ENCODE data around the gene NUP210. TPM values are rescaled to one million over a fixed set of nuclear protein-coding genes. Genes with fewer than 3 reads are reported as not detected.

Gene NUP210
- total and polyA plus RNA-seq, 4 donors, result 9.9 to 38.6 (median 22.9) TPM

DNA sequence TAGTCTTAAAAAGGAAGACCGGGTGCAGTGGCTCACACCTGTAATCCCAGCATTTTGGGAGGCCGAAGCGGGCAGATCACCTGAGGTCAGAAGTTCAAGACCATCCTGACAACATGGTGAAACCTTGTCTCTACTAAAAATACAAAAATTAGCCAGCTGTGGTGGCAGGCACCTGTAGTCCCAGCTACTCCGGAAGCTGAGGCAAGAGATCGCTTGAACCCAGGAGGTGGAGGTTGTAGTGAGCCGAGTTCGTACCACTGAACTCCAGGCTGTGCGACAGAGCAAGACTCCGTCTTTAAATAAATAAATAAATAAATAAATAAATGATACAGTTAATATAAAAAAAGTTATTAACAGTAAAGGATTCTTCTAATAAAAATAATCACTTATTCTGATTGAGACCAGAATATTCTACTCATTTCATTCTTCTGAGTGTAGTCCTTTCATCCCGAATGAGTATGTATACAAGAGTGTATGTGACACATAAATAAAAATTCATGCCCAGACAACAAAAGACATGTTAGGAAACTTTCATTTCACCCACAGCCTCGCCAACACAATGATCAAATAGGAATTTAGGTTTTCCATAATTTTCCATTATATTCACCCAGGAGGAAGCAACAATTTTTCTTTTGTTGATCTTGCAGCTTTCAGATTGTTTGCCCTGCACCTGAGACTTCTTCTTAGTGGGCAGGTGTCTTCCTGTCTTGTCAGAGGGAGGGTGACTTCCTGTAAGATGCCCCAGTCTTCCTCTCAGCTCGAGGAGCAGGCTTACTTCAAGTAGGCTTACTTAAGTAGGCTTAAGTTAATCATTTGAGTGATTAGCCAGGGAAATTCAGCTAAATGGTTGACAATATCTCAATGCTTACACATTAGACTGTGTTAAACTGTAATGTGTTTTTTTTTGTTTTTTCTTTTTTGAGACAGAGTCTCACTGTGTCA lies 7.8 kb upstream of the NUP210 start:
- DNase-seq (ENCODE audit: low spot score), result no peak
- Histone ChIP-seq H3K9ac (ENCODE audit: low read depth in 1 of 2, low read length in 2 of 2) (no peak overlapping the region), H3K4me1 (ENCODE audit: control insufficient read depth in 4 of 4, insufficient read depth in 4 of 4, low read length in 3 of 4) (peaks cover 0 to 4% (median 2%) of the 10 kb centered on the region in 4 donors), H3K27me3 (ENCODE audit: control insufficient read depth in 4 of 4, insufficient read depth in 4 of 4, low read length in 3 of 4) (no peaks in the 10 kb centered on the region), H3K4me3 (ENCODE audit: low read depth in 1 of 3, low read length in 3 of 3) (no peak overlapping the region), H3K9me3 (ENCODE audit: control insufficient read depth in 4 of 4, low read length in 3 of 4) (no peaks in the 10 kb centered on the region), H3K36me3 (ENCODE audit: control insufficient read depth in 4 of 4, insufficient read depth in 3 of 4, low read depth in 1 of 4, low read length in 3 of 4) (no peaks in the 10 kb centered on the region), H3K27ac (ENCODE audit: low read depth in 1 of 2, low read length in 2 of 2) (no peak overlapping the region)
- TF ChIP-seq RAD21 (IDR thresholded peaks at IDR 0.05) (no peak), HNF4G (IDR thresholded peaks at IDR 0.05) (no peak), NR2F2 (IDR thresholded peaks at IDR 0.05) (no peak), JUND (IDR thresholded peaks at IDR 0.05) (no peak), FOXA2 (IDR thresholded peaks at IDR 0.05) (no peak), HNF4A (conservative IDR thresholded peaks at IDR 0.05) (no peak), EGR1 (IDR thresholded peaks at IDR 0.05; ENCODE audit: low read depth in 2 of 2) (no peak), RXRA (IDR thresholded peaks at IDR 0.05) (no peak)
- TF ChIP-seq, protein P1, sequence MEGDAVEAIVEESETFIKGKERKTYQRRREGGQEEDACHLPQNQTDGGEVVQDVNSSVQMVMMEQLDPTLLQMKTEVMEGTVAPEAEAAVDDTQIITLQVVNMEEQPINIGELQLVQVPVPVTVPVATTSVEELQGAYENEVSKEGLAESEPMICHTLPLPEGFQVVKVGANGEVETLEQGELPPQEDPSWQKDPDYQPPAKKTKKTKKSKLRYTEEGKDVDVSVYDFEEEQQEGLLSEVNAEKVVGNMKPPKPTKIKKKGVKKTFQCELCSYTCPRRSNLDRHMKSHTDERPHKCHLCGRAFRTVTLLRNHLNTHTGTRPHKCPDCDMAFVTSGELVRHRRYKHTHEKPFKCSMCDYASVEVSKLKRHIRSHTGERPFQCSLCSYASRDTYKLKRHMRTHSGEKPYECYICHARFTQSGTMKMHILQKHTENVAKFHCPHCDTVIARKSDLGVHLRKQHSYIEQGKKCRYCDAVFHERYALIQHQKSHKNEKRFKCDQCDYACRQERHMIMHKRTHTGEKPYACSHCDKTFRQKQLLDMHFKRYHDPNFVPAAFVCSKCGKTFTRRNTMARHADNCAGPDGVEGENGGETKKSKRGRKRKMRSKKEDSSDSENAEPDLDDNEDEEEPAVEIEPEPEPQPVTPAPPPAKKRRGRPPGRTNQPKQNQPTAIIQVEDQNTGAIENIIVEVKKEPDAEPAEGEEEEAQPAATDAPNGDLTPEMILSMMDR (IDR thresholded peaks at IDR 0.05; ENCODE audit: low read depth, low read length, missing input control), result no peak
- TF ChIP-seq, protein P2, sequence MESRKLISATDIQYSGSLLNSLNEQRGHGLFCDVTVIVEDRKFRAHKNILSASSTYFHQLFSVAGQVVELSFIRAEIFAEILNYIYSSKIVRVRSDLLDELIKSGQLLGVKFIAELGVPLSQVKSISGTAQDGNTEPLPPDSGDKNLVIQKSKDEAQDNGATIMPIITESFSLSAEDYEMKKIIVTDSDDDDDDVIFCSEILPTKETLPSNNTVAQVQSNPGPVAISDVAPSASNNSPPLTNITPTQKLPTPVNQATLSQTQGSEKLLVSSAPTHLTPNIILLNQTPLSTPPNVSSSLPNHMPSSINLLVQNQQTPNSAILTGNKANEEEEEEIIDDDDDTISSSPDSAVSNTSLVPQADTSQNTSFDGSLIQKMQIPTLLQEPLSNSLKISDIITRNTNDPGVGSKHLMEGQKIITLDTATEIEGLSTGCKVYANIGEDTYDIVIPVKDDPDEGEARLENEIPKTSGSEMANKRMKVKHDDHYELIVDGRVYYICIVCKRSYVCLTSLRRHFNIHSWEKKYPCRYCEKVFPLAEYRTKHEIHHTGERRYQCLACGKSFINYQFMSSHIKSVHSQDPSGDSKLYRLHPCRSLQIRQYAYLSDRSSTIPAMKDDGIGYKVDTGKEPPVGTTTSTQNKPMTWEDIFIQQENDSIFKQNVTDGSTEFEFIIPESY (IDR thresholded peaks at IDR 0.05), result no peak
- TF ChIP-seq, protein P3, sequence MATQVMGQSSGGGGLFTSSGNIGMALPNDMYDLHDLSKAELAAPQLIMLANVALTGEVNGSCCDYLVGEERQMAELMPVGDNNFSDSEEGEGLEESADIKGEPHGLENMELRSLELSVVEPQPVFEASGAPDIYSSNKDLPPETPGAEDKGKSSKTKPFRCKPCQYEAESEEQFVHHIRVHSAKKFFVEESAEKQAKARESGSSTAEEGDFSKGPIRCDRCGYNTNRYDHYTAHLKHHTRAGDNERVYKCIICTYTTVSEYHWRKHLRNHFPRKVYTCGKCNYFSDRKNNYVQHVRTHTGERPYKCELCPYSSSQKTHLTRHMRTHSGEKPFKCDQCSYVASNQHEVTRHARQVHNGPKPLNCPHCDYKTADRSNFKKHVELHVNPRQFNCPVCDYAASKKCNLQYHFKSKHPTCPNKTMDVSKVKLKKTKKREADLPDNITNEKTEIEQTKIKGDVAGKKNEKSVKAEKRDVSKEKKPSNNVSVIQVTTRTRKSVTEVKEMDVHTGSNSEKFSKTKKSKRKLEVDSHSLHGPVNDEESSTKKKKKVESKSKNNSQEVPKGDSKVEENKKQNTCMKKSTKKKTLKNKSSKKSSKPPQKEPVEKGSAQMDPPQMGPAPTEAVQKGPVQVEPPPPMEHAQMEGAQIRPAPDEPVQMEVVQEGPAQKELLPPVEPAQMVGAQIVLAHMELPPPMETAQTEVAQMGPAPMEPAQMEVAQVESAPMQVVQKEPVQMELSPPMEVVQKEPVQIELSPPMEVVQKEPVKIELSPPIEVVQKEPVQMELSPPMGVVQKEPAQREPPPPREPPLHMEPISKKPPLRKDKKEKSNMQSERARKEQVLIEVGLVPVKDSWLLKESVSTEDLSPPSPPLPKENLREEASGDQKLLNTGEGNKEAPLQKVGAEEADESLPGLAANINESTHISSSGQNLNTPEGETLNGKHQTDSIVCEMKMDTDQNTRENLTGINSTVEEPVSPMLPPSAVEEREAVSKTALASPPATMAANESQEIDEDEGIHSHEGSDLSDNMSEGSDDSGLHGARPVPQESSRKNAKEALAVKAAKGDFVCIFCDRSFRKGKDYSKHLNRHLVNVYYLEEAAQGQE (IDR thresholded peaks at IDR 0.05), result no peak
- 93% methylated on average over 12 of the region's 12 CpGs for WGBS

DNA sequence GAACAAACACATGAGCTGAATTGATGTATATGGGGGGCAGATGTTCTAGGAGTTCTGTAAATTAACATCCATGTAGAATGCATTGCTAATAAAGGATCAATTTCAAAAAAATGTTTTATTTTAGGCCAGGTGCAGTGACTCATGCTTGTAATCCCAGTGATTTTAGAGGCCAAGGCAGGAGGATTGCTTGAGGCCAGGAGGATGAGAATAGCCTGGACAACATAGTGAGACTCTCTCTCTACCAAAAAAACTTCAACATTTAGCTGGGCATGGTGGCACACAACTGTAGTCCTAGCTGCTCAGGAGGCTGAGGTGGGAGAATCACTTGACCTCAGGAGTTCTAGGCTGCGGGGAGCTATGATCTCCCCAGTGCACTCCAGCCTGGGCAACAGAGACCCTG lies 6.5 kb upstream of the NUP210 start:
- TF ChIP-seq, protein P2 (IDR thresholded peaks at IDR 0.05), result no peak
- TF ChIP-seq TAF1 (conservative IDR thresholded peaks at IDR 0.05) (no peak), FOXA1 (IDR thresholded peaks at IDR 0.05) (no peak), FOXA2 (IDR thresholded peaks at IDR 0.05) (no peak), RAD21 (IDR thresholded peaks at IDR 0.05) (no peak)
- no peaks in the 10 kb centered on the region for H3K36me3 ChIP-seq (ENCODE audit: control insufficient read depth in 4 of 4, insufficient read depth in 3 of 4, low read depth in 1 of 4, low read length in 3 of 4)
- WGBS, result 100% methylated on average over 1 of the region's 1 CpG

More for the DNA sequence above, 6.5 kb upstream of the NUP210 start:
- H3K27ac ChIP-seq (ENCODE audit: low read depth in 1 of 2, low read length in 2 of 2), result no peak overlapping the region
- no peaks in the 10 kb centered on the region for H3K27me3 ChIP-seq (ENCODE audit: control insufficient read depth in 4 of 4, insufficient read depth in 4 of 4, low read length in 3 of 4)
- no peak overlapping the region for H3K4me3 ChIP-seq (ENCODE audit: low read depth in 1 of 3, low read length in 3 of 3)
- no peaks in the 10 kb centered on the region for H3K9me3 ChIP-seq (ENCODE audit: control insufficient read depth in 4 of 4, low read length in 3 of 4)
- no peaks in the 10 kb centered on the region for H3K4me1 ChIP-seq (ENCODE audit: control insufficient read depth in 4 of 4, insufficient read depth in 4 of 4, low read length in 3 of 4)
- H3K9ac ChIP-seq (ENCODE audit: low read depth in 1 of 2, low read length in 2 of 2), result no peak overlapping the region
- DNase-seq (ENCODE audit: low spot score), result no peak

Measured in liver (tissue), 9 donors.